Measurements from ENCODE around the gene CA4. TPM values are rescaled to one million over a fixed set of nuclear protein-coding genes. Genes with fewer than 3 reads are reported as not detected.

Gene CA4
- total RNA-seq, 1 experiment from 2014 or later: 1.7 TPM

GRCh38 chr17:60127068-60128064, 22.4 kb upstream of the CA4 start:
- Histone ChIP-seq H3K56ac (ENCODE audit: insufficient read length, low read depth, low read length) (no peak overlapping the region), H4K8ac (replicated peaks; ENCODE audit: insufficient read length, low read depth, low read length) (no peak overlapping the region), H2AK5ac (ENCODE audit: insufficient read length, low read length) (no peak overlapping the region), H4K20me1 (ENCODE audit: control insufficient read depth, insufficient read depth, insufficient read length) (no peaks in the 10 kb centered on the region), H4K5ac (ENCODE audit: insufficient read length, low read depth, low read length) (no peak overlapping the region), H2BK20ac (ENCODE audit: low read depth, low read length, poor library complexity, severe bottlenecking) (no peak overlapping the region), H2AFZ (ENCODE audit: low read length) (no peak overlapping the region), H3K14ac (ENCODE audit: insufficient read depth, low read length) (no peak overlapping the region), H3K4ac (ENCODE audit: low read depth, low read length) (no peak overlapping the region), H3K4me1 (ENCODE audit: insufficient read depth, low read length) (no peaks in the 10 kb centered on the region), H4K91ac (ENCODE audit: insufficient read length, low read depth, low read length) (no peak overlapping the region), H3K9ac (ENCODE audit: extremely low read depth, insufficient read length, low read length) (no peak overlapping the region), H2BK120ac (ENCODE audit: low read depth, low read length, poor library complexity, severe bottlenecking) (no peak overlapping the region), H3K27me3 (ENCODE audit: insufficient read depth, low read length) (no peaks in the 10 kb centered on the region), H2BK12ac (ENCODE audit: insufficient read length, low read depth, low read length) (no peak overlapping the region), H3K27ac (ENCODE audit: insufficient read length, low read depth, low read length) (no peak overlapping the region), H3K79me1 (ENCODE audit: insufficient read depth, low read depth, low read length, poor library complexity, severe bottlenecking) (no peaks in the 10 kb centered on the region), H3K23ac (ENCODE audit: insufficient read length, low read depth, low read length) (no peak overlapping the region), H3K18ac (ENCODE audit: insufficient read length, low read depth, low read length) (no peak overlapping the region), H3K23me2 (ENCODE audit: insufficient read length, low read depth, low read length, poor library complexity, severe bottlenecking) (no peaks in the 10 kb centered on the region), H3K4me2 (ENCODE audit: insufficient read depth, insufficient read length, low read length) (no peak overlapping the region), H3K79me2 (ENCODE audit: insufficient read depth, low read length) (no peaks in the 10 kb centered on the region), H3T11ph (ENCODE audit: low read length) (no peak overlapping the region), H2BK15ac (ENCODE audit: low read depth, low read length) (no peak overlapping the region), H2BK5ac (ENCODE audit: insufficient read length, low read length) (no peak overlapping the region), H3K9me3 (ENCODE audit: control insufficient read depth, low read depth, low read length) (no peaks in the 10 kb centered on the region)
- H3K36me3 Mint-ChIP-seq (ENCODE audit: insufficient read depth in 1 of 3, low read depth in 3 of 3): peaks cover 0 to 8% (median under 1%) of the 10 kb centered on the region in 3 experiments; a peak in 2 of 7 replicates
- H3K9me3 Mint-ChIP-seq: no peaks in the 10 kb centered on the region
- H3K4me3 Mint-ChIP-seq: no peak overlapping the region
- WGBS (ENCODE audit: extremely low coverage, insufficient read length, low lambda C conversion rate): no CpG with 5 or more reads among the region's 14 CpGs
- no peak for TF ChIP-seq CTCF (conservative IDR thresholded peaks at IDR 0.05)
- peaks cover 5 to 6% of the 10 kb centered on the region in 2 experiments for H3K4me1 Mint-ChIP-seq
- H3K27ac Mint-ChIP-seq: no peak overlapping the region
- DNase-seq: no peak
- peaks cover 15% of the 10 kb centered on the region for H3K27me3 Mint-ChIP-seq (ENCODE audit: low read depth)
